ENCODE measurements around the gene DPPA5.

DNA sequence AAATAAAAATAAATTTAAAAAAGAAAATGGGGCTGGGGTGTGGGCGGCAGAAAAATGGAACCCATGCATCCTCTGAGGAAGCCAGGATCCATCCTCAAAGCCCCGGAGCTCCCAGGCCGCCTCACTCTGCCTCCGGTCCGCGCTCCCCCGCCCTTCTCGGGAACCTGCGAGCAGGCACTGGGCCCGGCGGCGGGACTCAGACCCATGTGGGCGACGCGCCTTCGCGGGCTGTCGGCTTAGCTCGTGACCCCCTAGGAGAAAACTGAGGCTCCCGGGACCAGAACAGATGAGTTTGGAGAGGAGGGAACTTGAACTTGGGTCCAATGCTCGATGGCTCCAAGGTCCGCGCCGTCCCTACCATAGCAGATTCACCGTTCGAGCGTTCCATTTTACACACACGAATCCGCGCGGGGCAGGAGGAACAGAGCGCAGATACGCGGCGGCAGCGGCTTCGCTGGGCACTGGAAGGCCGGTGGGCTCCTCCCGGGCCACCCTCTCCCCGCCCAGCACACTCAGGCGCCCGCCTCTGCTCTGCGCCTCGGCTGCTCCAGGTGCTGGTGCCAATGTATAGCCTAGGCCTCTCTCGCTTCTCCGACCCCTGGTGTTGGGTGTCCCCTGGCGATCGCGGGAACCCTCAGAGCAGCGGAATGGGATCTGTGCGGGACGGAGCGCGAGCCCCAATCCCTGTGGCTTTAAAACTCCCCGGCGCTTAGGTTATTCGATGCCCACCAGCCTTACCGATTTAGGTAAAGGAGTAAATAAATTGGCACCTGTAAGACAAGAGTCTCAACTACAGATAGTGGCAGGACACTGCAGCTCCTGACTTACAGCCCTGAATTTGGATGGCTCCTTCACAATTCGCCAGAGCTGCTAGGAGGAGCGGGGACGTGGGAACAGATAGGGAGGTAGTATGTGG, 39.2 kb downstream of the DPPA5 start:
- TF ChIP-seq CTCF (IDR thresholded peaks at IDR 0.05): no peak
- TF ChIP-seq EP300 (IDR thresholded peaks at IDR 0.05): no peak
- no peak for TF ChIP-seq POLR2A (IDR thresholded peaks at IDR 0.05)
- TF ChIP-seq POLR2AphosphoS5 (IDR thresholded peaks at IDR 0.05): no peak

Data from suprapubic skin (tissue), 4 donors.